ENCODE measurements around the gene RCOR1. TPM values are rescaled to one million over a fixed set of nuclear protein-coding genes. Genes with fewer than 3 reads are reported as not detected.

The RCOR1 gene
- polyA plus RNA-seq, 1 donor = 44.0 TPM

DNA sequence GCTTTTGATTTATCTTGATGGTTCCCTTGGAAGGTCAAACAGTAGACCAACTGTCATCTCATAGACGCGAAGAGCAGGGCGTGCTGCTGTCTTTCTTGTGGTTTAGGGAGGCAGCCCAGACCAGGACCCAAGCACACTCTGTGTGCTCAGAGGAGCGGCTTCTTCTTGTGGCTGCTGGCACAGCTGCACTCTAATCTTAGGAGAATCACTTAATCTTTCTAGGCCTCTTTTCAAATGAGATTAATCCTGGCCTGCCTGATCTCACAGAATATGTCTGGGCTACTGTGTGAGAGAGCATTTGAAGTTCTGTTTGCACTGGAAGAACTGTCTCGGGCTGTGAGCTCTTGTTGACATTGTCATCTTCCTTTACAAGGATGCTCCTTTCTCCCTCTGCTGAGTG lies 124.8 kb downstream of the RCOR1 start:
- DNase-seq = no peak

DNA sequence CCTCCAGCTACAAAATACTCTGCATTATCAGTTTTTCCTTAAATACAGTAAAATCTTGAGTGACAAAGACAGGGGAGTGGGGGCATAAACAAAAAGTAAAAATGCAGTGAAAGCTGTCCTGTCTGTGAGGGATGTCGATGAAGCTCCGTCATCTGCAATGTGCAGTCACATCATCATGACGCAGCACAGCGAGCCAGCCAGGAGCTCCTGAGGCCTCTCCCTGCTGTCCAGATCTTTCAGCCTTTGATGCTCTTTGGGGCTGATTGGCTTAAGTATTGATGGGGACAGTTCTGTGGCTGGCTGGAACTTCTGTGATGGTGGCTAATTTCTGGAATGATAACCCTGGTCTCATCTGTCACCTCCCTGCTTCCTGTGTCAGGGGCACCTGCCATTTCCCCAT lies 130.2 kb downstream of the RCOR1 start:
- DNase-seq = no peak

DNA sequence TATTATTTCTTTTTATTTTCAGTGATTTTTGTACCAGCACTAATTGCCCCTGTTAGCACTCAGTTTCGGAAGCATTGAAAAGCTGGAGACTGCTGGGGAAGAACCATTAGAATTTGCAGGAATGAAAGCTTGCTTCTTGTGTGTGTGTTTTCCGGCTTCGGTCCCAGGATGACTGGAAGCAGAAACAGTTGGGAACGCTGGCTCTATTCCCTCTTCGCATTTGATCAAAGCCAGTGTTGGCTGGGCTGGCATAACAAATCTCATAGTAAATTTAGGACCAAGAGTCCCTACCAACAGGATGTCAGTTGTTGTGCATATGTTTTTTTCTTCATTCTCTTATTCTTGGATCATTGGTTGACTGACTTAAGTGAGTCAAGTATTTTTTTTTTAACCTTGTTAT lies 131.2 kb downstream of the RCOR1 start:
- no peak for DNase-seq

DNA sequence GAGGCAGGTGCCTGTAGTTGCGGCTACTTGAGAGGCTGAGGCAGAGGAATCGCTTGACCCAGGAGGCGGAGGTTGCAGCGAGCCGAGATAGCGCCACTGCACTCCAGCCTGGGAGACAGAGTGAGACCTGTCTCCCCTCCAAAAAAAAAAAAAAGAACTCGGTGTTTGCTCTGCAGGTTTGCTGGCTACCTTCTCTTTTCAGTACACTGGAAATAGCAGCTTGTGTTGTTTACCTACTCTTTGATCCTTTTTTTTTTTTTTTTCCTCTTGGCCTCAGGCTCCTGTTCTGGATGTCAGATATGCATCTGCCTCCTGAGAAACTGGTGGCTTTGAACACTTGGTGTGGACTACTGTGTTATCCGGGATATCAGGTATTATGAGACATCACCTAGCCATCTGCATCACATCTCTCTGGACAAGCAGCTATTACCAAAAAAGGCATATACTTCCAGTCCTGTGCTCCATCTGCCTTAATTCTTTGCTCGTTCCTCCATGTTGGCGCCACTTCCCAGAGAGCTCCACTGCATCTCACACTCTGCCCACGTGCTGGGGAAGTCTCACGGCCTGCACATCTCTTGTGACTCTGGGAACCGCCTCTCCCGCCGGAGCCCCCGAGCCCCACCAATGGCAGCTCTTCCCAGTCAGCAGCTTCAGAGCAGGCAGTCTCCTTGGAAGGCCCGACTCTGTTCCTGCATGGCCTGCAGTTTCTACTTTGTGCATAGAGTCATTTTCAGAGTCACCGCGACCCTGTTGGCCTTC lies 133.9 kb downstream of the RCOR1 start:
- no peak for DNase-seq

DNA sequence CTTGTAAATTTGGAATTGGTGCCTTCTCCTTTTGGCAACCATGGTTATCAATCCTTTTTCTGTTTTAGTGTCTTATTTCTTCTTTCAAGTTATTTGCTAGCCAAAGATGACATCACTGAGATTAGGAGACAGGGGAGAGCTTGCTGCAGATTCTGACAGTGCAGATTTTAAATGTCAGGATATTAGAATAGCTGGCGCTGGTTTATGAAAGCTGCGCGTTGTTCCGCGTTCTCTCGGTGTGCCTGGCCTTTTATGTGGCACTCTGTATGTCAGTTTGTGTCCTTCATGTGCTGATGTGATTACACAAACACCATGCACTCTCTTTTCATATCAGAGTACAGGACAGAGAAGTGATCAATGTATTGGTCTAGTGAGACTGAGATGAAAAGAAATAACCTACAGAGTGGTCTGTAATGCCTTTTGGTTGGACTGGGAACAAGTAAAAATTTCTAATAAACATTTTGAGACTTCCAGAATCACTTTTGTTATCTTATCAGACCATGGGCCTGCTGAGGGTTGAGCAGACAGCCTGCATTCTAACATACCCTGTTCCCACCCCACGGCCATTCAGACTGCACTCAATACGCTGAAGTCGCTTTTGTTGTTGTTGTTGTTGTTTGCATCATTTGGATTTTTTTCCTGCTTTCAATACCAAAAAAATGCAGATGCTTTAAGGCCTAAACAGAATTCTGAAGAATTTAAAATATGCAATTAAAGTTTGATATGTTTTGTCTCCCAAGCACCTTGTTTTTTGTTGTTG lies 135.1 kb downstream of the RCOR1 start:
- DNase-seq = no peak

DNA sequence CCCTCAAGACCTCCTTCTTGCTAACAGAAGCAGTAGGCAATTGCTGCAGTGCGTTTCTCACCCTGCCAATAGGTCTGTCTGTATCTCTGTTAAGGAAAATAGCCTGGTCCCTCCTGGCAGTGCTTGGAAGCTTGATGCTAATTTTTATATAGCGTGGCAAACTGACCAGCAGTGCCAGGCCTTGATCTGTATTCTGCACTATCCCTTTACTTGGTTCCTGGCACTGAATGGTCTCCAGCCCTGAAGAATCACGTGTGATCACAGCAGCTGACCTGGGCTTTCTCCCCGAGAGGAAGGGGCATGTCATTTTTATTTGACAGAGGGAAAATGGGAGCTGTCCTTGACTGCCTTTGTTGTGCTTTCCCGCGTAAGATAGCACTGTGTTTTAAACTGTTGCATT lies 136.1 kb downstream of the RCOR1 start:
- DNase-seq = no peak

DNA sequence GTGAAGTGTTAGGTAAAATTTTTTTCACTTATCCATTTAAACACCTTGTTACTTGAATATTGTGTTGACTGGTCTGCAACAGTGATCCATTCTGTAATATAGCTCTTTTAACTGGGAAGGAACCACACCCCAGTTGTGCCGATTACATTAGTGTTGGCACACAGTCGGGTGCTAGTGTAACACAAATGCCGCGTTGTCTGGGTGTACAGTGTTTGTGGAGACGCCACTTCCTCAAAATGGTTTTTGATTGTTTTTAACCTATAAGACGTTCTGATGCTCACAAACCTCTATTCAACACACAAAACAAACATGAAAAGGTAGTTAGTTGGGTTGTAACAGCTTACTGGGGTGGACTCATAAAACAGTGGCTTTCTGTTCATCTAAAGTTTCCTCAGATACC lies 136.8 kb downstream of the RCOR1 start:
- DNase-seq = no peak

DNA sequence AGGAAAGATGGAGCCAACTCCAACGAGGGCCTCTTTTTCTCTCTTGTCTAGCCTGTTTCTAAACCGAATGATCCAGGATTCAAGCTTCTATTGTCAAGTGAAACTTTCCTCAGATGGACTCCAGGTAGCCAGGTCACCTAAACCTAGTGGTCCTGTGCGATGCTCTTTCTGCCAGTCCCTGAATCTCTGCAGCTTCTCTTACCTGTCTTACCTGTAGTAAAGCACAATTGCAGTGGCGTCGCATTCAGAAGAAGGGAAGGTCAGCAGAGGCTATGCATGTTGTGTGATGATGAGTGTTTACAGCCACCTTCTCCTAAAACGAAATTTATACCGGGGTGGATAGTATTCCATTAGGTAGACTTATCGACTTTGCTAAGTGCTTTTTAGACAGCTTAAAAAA lies 137.4 kb downstream of the RCOR1 start:
- DNase-seq = no peak

DNA sequence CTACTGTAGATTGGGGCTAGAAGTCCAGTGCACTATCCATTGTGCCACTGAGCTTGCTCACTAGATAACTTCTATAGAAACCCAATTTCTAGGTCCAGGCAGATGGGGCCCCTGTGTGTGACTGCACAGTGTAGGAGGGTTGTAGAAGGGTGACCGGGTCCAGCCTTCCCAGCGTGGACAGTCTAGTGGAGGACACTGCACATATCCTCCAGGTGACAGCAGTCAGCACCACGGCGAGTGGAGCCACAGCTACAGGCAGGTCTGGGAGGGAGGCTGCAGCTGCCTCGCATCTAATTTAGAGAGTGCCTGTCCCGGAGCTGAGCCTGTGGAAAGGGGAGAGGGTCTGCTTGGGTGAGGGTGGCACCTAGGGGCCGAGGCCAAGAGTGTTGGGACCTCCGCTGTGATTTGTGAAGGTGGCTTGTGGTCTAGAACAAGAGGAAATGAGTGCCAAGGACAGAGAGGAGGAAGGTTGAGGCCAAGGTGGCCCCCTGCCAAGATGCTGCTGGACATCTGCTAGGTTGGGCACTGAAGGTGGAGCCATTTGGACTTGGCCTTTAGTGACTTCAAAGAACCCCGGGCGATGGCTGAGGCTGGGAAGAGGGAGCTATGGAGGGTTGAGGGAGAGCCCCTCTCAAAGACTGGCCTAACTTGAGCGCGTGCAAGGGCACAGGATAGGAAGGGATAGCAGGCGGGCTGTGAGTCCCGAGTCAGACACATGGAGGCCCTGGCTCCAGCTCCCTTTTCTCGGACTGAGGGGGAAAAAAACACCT lies 138.8 kb downstream of the RCOR1 start:
- DNase-seq = no peak

DNA sequence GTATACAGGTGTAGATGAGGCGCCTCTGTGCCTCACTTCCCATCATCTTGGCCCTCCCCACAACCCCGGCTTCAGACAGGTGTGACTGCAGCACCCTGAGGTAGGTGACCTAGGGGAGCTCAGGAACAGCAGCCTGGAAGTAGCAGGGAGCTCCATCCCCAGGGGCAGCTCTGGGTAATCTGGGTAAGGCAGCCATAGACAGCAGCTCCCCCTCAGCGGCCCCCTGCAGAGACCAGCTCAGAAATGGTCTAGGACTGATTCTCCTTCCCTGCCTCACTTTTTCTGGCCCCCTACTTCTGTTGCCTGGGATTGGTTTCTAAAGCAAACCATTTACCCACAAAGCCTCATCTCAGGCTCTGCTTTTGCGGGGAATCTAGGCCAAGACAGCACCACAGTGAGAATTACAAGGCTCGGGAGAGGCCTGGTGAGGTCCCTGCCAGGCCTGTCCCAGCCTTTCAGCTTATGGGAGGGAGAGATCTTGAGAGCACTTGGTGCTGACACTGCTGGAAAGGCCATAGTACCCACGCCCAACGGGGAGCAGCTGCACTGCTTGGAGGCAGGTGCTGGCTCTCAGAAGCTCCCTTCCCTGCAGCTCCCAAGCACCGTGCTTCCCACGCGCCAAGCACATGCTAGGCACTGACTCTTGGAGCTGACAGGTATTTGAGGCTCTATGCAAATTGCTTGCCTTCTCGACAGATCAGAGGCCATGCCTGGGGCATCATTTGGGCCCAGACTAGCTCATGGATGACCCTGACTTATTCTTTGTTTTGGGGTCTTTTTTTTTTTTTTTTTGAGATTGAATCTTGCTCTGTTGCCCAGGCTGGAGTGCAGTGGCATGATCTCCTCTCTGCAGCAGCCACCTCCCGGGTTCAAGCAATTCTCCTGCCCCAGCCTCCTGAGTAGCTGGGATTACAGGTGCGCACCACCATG lies 139.7 kb downstream of the RCOR1 start:
- no peak for DNase-seq

DNA sequence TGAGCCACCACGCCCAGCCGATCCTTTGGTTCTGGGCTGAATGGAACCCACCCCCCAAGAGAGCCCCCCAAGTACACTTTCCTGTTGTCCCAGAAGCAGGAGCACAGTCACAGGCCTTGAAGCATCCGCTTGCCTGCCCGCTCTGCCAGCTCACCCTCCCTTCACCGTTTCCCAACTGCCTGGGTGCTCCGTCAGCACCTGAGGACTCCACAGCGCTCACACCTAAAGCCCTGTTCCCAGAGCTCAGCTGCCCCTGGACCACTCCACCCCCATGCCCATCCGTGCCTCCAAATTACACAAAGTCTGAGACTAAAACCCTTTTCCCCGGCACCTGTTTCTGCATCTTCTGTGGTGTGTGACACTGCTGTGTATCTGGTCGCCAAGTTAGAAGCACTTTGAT lies 140.5 kb downstream of the RCOR1 start:
- no peak for DNase-seq

DNA sequence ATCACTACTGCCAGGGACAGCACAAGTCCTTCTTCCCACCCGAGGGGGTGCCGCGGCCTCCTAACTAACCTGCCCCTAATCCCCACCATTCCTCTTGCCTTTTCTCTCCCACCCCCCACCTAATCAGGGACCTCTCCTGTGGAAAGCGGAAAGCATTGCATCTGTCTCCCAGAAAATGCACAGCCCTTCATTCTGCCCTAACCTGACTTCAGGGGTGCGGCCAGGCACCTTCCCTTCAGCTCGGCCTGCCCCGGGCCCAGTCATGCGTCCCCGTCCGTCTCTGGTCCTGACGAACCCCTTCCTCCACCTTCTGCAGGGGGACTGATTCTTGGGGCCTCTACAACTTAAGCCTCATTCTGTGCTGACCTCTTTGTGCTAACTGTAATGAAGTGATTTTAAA lies 140.9 kb downstream of the RCOR1 start:
- no peak for DNase-seq

DNA sequence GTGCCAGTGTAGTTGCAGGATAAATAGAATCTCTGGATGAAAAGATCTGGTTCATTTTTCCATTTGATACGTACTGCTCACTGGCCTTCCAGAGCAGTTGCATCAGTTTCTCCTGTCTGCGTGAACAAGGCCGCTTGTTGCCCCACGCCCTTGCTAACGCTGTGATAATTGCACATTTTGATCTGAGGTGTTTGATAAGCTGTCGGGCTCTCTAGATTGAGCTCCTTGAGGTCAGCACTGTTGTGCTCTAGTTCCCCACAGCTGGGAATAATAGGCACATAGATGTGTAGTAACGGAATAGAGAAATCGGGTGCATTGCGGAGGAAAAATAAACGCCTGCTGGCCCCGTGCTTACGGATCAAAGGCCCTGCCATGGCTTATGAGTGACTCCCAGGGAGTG lies 142.0 kb downstream of the RCOR1 start:
- DNase-seq = no peak

DNA sequence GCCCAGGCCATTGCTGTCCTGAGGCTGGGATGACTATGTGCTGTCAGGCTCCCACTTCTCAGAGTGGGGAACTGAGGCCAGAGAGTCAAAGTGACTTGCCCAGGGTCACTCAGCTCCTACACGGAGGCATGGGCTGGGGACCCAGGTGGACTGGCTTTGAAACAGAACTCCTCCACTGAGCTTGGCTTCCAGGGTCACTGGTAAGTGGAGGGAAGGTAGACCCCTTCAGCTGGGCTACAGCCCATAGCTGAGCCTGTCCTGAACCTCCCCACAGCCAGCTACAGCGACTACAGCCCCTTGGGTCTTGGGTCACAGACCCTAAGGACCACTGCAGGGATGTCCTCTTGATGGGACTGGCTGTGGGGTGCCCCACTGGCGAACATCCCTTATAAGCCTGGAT lies 144.5 kb downstream of the RCOR1 start:
- DNase-seq = no peak

DNA sequence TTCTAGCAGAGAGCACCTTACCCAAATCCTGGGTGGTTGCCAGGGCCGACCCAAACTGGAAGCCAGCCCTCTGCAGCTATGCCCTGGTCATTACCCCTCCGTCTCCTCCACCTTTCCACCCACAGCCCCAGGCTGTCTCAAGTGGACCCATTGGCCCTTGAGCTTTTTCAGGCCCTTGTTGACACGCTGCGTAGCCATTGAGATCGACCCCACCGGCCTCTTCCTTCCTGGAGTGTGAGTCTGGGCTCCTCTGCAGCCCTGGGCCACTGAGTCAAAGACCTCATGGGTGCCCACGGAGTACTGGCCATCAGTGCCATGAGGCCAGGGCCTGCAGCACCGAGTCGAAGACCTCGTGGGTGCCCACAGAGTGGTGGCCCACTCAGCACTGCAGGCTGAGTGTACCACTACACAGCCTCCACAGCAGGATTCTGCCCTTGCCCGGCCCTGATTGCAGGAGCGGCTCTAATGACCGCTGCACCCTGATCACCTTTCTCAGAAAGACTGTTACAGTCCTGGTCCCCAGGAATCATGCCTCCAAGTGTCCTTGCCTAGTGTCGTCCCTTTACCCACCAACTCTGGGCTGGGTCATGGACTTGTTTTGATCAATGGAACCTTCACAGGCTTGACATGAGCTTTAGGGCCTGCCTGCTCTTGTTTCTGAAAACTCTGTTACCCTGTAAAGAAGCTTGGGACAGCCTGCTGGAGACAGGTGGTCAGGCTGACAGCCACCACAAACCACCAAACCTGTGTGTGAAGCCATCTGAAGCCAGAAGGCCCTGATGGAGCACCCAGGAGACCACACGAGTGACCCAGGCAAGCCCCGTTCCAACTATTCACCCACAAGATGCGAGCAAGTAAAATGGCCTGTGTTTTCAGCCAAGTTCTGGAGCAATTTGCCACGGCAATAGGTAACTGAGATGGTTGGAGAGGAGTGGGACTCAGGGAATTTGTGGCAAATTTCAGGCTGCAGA lies 145.2 kb downstream of the RCOR1 start:
- no peak for DNase-seq

DNA sequence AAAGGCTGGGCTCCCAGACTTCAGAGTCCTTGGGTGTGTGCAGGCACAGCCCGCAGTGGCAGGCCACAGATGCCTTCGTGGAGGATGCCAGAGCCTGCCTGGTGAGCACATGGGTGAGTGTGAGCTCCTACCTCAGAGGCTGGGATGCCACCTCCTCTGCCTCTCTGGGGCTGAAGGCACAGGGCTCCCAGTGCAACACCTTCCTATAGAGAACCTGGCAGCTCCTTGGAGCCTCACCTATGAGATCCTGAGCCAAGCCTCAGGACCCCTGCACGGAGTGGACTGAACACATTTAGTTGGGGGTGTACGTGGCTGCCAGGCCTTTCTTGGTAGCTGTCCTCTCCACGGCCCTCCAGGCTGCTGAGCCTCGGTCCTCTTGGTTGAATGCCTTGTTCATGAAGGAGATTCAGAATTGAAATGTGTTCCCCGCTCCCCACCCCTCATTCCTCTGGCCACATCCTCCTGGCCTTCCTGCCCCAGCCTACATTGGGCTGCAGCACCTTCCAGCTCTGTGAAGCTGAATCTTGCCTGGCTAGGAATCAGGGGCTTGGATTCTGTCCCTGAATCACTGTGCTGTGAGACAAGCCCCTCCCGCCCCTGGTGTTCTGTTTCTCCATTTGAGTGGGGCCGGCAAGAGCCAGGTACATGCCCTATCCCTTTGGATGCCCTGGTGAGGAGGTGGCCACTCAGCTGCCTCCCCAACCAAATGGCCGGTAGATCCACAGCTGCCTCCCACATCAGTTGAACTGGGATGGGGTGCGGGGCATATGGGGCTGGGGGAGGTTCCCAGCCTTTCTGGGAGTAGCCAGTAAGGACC lies 146.1 kb downstream of the RCOR1 start:
- DNase-seq = no peak

DNA sequence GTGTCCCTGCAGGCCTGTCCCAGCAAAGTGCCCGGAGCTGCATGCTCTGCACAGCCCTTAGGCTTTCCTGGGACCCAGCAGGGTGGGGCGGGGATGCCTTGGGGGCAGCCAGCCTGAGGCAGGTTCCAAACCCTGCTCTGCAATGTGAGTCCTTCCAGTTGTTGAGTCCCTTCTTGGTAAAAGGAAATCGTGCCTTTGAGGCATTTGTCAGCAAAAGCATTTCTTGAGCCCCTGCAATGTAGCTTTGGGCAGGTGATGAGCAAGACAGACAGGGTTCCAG lies 146.7 kb downstream of the RCOR1 start:
- no peak for DNase-seq

DNA sequence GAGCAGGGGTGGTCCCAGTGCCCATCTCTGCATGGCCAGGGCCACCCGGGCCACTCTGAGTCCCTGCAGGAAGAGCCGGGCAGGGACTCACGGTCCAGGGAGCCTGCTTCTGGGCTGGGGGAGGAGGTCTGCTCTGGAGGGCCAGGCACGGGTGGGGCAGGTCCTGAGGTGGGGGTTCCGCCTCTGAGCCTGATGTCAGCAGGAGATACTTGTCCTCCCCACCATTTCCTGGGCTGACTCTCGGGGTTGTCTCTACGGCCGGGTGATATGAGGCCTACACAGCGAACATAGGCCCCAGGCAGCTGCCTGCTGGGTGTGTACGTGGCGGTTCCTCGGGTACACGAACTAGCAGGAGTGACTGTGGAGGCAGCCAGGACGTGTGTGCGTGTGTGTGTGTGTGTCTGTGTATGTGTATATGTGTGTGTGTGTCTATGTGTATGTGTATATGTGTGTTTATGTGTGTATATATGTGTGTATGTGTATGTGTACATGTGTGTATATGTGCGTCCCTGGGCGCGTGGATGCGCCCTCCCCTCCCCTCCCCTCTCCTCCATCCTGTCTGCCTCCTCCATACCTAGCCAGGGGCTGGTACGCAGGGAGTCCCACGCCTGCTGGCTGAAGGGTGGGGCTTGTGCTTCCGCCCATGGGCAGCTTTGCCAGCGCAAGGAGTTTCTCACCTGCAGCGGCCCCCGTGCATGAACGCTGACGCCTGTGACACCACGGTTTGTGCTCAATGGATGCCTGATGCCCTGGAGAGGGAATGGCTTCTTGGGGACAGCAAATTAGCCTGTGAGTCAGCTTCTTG lies 154.4 kb downstream of the RCOR1 start:
- no peak for DNase-seq

DNA sequence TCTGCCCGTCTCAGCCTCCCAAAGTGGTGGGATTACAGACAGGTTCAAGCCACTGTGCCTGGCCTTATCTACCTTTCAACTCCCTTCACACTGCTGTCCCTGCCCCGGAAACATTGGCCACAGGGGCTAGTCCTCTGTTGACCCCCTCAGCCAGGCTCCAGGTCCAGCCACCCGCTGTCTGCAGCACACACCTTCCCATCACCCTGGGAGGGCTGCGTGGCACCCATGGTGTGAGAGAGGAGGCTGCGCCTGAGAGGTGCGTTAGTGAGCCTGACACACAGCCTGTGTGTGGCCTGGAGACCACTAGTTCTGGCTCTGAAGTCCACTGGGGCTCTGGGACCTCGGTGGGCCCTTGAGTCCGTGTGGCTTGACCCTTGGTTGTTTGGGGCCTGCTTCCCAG lies 156.4 kb downstream of the RCOR1 start:
- DNase-seq = no peak

Data from left kidney (tissue), 2 donors.